Measurements from ENCODE around the gene LIMCH1. TPM values are rescaled to one million over a fixed set of nuclear protein-coding genes. Genes with fewer than 3 reads are reported as not detected.

The LIMCH1 gene
- total RNA-seq, 1 experiment from 2014 or later: 3.3 TPM

DNA sequence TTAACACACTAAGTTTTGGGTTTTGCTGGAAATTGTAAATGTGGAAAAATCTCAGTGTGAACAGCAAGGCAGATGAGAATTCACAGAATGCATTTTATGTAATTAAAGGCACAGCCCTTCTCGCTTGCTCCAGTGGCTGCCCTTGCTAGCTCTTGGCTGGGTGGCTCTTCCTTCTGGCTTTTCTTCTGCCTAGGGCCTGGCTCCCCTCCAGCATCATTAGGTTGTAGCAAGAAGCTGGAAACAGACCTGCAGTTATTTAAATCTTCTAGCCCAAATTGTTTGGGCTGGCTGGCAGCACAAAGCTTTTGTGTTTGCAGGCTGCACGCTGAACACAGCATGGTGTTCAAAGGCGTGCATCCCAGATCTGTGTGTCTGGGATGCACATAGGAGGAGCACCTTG, 56.5 kb downstream of the LIMCH1 start:
- no peak overlapping the region for H3K18ac ChIP-seq (ENCODE audit: insufficient read length, low read depth, low read length)
- no peaks in the 10 kb centered on the region for H4K20me1 ChIP-seq (ENCODE audit: control insufficient read depth, insufficient read depth, insufficient read length)
- H3K4ac ChIP-seq (ENCODE audit: low read depth, low read length): no peak overlapping the region
- no peaks in the 10 kb centered on the region for H3K4me1 ChIP-seq (ENCODE audit: insufficient read depth, low read length)
- no peak overlapping the region for H3K27ac ChIP-seq (ENCODE audit: insufficient read length, low read depth, low read length)
- H3K9me3 ChIP-seq (ENCODE audit: control insufficient read depth, low read depth, low read length): no peaks in the 10 kb centered on the region
- H2BK120ac ChIP-seq (ENCODE audit: low read depth, low read length, poor library complexity, severe bottlenecking): no peak overlapping the region
- no peak overlapping the region for H4K8ac ChIP-seq (replicated peaks; ENCODE audit: insufficient read length, low read depth, low read length)
- DNase-seq: no peak
- no peak overlapping the region for H2AFZ ChIP-seq (ENCODE audit: low read length)
- no peak for TF ChIP-seq CTCF (conservative IDR thresholded peaks at IDR 0.05)
- H3K27me3 Mint-ChIP-seq (ENCODE audit: low read depth): peaks cover 3% of the 10 kb centered on the region
- H2BK12ac ChIP-seq (ENCODE audit: insufficient read length, low read depth, low read length): no peak overlapping the region
- no peak overlapping the region for H2BK5ac ChIP-seq (ENCODE audit: insufficient read length, low read length)
- H4K5ac ChIP-seq (ENCODE audit: insufficient read length, low read depth, low read length): no peak overlapping the region
- no peaks in the 10 kb centered on the region; the same call in 1 of the 2 replicates for H3K27me3 ChIP-seq (ENCODE audit: insufficient read depth, low read length)
- H3K27ac Mint-ChIP-seq: no peak overlapping the region
- H3K56ac ChIP-seq (ENCODE audit: insufficient read length, low read depth, low read length): no peak overlapping the region
- no peaks in the 10 kb centered on the region for H3K36me3 Mint-ChIP-seq (ENCODE audit: insufficient read depth in 1 of 3, low read depth in 3 of 3)
- no peaks in the 10 kb centered on the region for H3K79me1 ChIP-seq (ENCODE audit: insufficient read depth, low read depth, low read length, poor library complexity, severe bottlenecking)
- no peak overlapping the region for H3K9ac ChIP-seq (ENCODE audit: extremely low read depth, insufficient read length, low read length)
- no peaks in the 10 kb centered on the region for H3K9me3 Mint-ChIP-seq
- H3K14ac ChIP-seq (ENCODE audit: insufficient read depth, low read length): no peak overlapping the region
- no peak overlapping the region for H2BK20ac ChIP-seq (ENCODE audit: low read depth, low read length, poor library complexity, severe bottlenecking)
- no peak overlapping the region for H3T11ph ChIP-seq (ENCODE audit: low read length)
- H4K91ac ChIP-seq (ENCODE audit: insufficient read length, low read depth, low read length): no peak overlapping the region
- H2AK5ac ChIP-seq (ENCODE audit: insufficient read length, low read length): no peak overlapping the region
- no peaks in the 10 kb centered on the region for H3K23me2 ChIP-seq (ENCODE audit: insufficient read length, low read depth, low read length, poor library complexity, severe bottlenecking)
- H3K4me3 Mint-ChIP-seq: no peak overlapping the region
- H3K4me1 Mint-ChIP-seq: peaks cover 6 to 7% of the 10 kb centered on the region in 2 experiments
- no CpG with 5 or more reads among the region's 3 CpGs for WGBS (ENCODE audit: extremely low coverage, insufficient read length, low lambda C conversion rate)
- no peaks in the 10 kb centered on the region for H3K79me2 ChIP-seq (ENCODE audit: insufficient read depth, low read length)
- H2BK15ac ChIP-seq (ENCODE audit: low read depth, low read length): no peak overlapping the region
- no peak overlapping the region for H3K23ac ChIP-seq (ENCODE audit: insufficient read length, low read depth, low read length)
- no peak overlapping the region for H3K4me2 ChIP-seq (ENCODE audit: insufficient read depth, insufficient read length, low read length)
